B cell (primary cell): ENCODE data around the gene C9orf78. TPM values are rescaled to one million over a fixed set of nuclear protein-coding genes. Genes with fewer than 3 reads are reported as not detected.

Experiments used
- ATAC-seq: fragments of 200-7000 bp; cut with Tn5 transposase; one replicate; pipeline ENCODE4 v1.10.0; 2021; ENCODE audit warnings: low read depth, mild to moderate bottlenecking, moderate number of reproducible peaks, moderate library complexity
- CTCF ChIA-PET: fragments of 350-600 bp; sonication (Branson Sonifier 250); formaldehyde crosslinking; loops from one replicate; lab custom pipeline; 2021; ENCODE audit warnings: antibody characterized with exemption, inconsistent platforms; lab: Charles Lee
- POLR2A ChIA-PET: fragments of 350-600 bp; sonication (Branson Sonifier 250); formaldehyde crosslinking; loops from one replicate; lab custom pipeline; 2021; ENCODE audit warnings: antibody characterized with exemption; lab: Charles Lee
- DNase-seq: peaks from one replicate; pipeline ENCODE4 v3.0.0; 2013
- H2AFZ ChIP-seq: 2 replicates; pipeline ENCODE4 v1.6.1; 2012; ENCODE audit warnings: mild to moderate bottlenecking, low read depth, low read length; ENCODE audit not compliant: insufficient read depth, poor library complexity, severe bottlenecking
- H3K27ac ChIP-seq, 2 donors: 1 replicate in 1 of 2; 2 replicates in 1 of 2; pipeline ENCODE4 v1.5.1; 2012 to 2013; ENCODE audit warnings: low read length in 2 of 2, mild to moderate bottlenecking in 2 of 2, moderate library complexity in 1 of 2
- H3K27me3 ChIP-seq, 4 experiments: fragments of 200-600 bp in 1 of 4; sonication (generic) in 1 of 4; replicated peaks in 1 of 4; 1 replicate in 2 of 4; 2 replicates in 2 of 4; pipeline versions ENCODE4 v1.6.1 to v1.7.0; 2013 to 2016; ENCODE audit warnings: low read length in 3 of 4, mild to moderate bottlenecking in 2 of 4, mixed read lengths in 1 of 4, moderate library complexity in 1 of 4; ENCODE audit not compliant: insufficient read depth in 4 of 4, control insufficient read depth in 3 of 4; ENCODE audit errors: control extremely low read depth in 1 of 4
- H3K36me3 ChIP-seq, 2 experiments: replicated peaks in 1 of 2; 1 replicate in 1 of 2; 2 replicates in 1 of 2; pipeline versions ENCODE4 v1.6.1 to v1.7.1; 2013; ENCODE audit warnings: low read length in 1 of 2; ENCODE audit not compliant: insufficient read depth in 2 of 2, control insufficient read depth in 1 of 2; ENCODE audit errors: control extremely low read depth in 1 of 2, extremely low read depth in 1 of 2
- H3K4me1 ChIP-seq, 2 donors: fragments of 200-600 bp in 1 of 2; sonication (generic) in 1 of 2; 1 replicate in 1 of 2; 2 replicates in 1 of 2; pipeline versions ENCODE4 v1.5.1 to v1.6.1; 2013 to 2017; ENCODE audit warnings: low read length in 2 of 2; ENCODE audit not compliant: control insufficient read depth in 2 of 2, insufficient read depth in 2 of 2
- H3K4me2 ChIP-seq: replicated peaks from 2 replicates; pipeline ENCODE3; 2012; ENCODE audit warnings: mild to moderate bottlenecking, low read depth, low read length; ENCODE audit not compliant: poor library complexity, severe bottlenecking
- H3K4me3 ChIP-seq, 5 experiments: fragments of 200-600 bp in 1 of 5; sonication (generic) in 1 of 5; 1 replicate in 3 of 5; 2 replicates in 2 of 5; pipeline versions ENCODE4 v1.5.1 to v1.7.0; 2011 to 2016; ENCODE audit warnings: low read length in 4 of 5, mild to moderate bottlenecking in 4 of 5, low read depth in 2 of 5, control low read depth in 1 of 5, moderate library complexity in 1 of 5; ENCODE audit not compliant: insufficient read depth in 1 of 5; ENCODE audit errors: control extremely low read depth in 1 of 5, extremely low read depth in 1 of 5
- H3K79me2 ChIP-seq: fragments of 200-600 bp; sonication (generic); one replicate; pipeline ENCODE4 v1.6.0; 2016; ENCODE audit warnings: low read length; ENCODE audit not compliant: control insufficient read depth, insufficient read depth
- H3K9ac ChIP-seq: fragments of 200-600 bp; sonication (generic); 2 replicates; pipeline ENCODE4 v1.6.1; 2017; ENCODE audit warnings: mild to moderate bottlenecking, low read length, moderate library complexity
- H3K9me3 ChIP-seq, 3 donors: one replicate each; pipeline versions ENCODE4 v1.6.1 to v1.7.1; 2013; ENCODE audit warnings: low read length in 2 of 3; ENCODE audit not compliant: control insufficient read depth in 2 of 3, insufficient read depth in 1 of 3; ENCODE audit errors: control extremely low read depth in 1 of 3
- H4K20me1 ChIP-seq: 2 replicates; pipeline ENCODE4 v1.6.0; 2012; ENCODE audit warnings: mild to moderate bottlenecking, low read length; ENCODE audit not compliant: insufficient read depth, control insufficient read depth, poor library complexity, severe bottlenecking
- H3K27ac Mint-ChIP-seq: one replicate; pipeline ENCODE4 v1.8.0; 2021; ENCODE audit warnings: mixed read lengths
- H3K27me3 Mint-ChIP-seq: one replicate; pipeline ENCODE4 v1.8.0; 2021; ENCODE audit warnings: mixed read lengths
- H3K4me1 Mint-ChIP-seq: one replicate; pipeline ENCODE4 v1.8.0; 2021; ENCODE audit warnings: mixed read lengths
- H3K4me3 Mint-ChIP-seq: one replicate; pipeline ENCODE4 v1.8.0; 2021; ENCODE audit warnings: mixed read lengths
- H3K9me3 Mint-ChIP-seq: one replicate; pipeline ENCODE4 v1.8.0; 2022; ENCODE audit warnings: mixed read lengths; ENCODE audit not compliant: insufficient read depth
- CTCF ChIP-seq: fragments of 200-600 bp; IDR thresholded peaks from one replicate; pipeline ENCODE4 v1.8.0; 2022; ENCODE audit warnings: antibody characterized with exemption, mild to moderate bottlenecking
- EZH2 ChIP-seq: IDR thresholded peaks from 2 replicates; pipeline ENCODE4 v1.6.1; 2012; ENCODE audit warnings: borderline replicate concordance, low read depth, mild to moderate bottlenecking, moderate library complexity, low read length; ENCODE audit not compliant: insufficient read depth, poor library complexity, severe bottlenecking
- WGBS: methylation state at CpG from one replicate; pipeline ENCODE4 v1.1.5; 2013; ENCODE audit warnings: missing lambda C conversion rate; ENCODE audit not compliant: insufficient coverage; 5-methylcytosine and 5-hydroxymethylcytosine counted together
- intact Hi-C: fragments of 100-400 bp; cut with micrococcal nuclease; formaldehyde crosslinking; loops from one replicate; pipeline ENCODE4 v1.10.0; 2022
- polyA plus RNA-seq: library from polyadenylated mRNA; depleted of rRNA; stranded (reverse); fragments of >200 nt; gene quantifications from 2 replicates; pipeline ENCODE4 v1.2.3, GENCODE V29; 2012
- total RNA-seq, 2 donors: library from RNA; stranded (reverse); fragments of 120-200 nt in 1 of 2; gene quantifications; 1 replicate in 1 of 2; 2 replicates in 1 of 2; pipeline versions ENCODE4 v1.2.3 to v1.2.4, GENCODE V29; 2013 to 2022

The C9orf78 gene
- total and polyA plus RNA-seq, 2 donors (not counting 1 experiment from before 2014, with no cell fraction given): 42.8 to 43.6 TPM

GRCh38 chr9:129794549-129794948 is 40.5 kb downstream of the C9orf78 start:
- TF ChIP-seq CTCF (no peak), EZH2 (no peak)
- H3K4me1 Mint-ChIP-seq: no peaks in the 10 kb centered on the region
- ATAC-seq (no peak), DNase-seq (no peak)
- H3K9ac ChIP-seq: no peak overlapping the region
- intact Hi-C loops: no loop called here
- no peak overlapping the region for H3K4me2 ChIP-seq
- H4K20me1 ChIP-seq: no peaks in the 10 kb centered on the region
- H3K4me3 Mint-ChIP-seq: no peak overlapping the region
- no peak overlapping the region for H2AFZ ChIP-seq
- H3K27ac ChIP-seq: no peak overlapping the region
- peaks cover 0 to 6% of the 10 kb centered on the region in 2 donors for H3K4me1 ChIP-seq
- no peaks in the 10 kb centered on the region for H3K9me3 ChIP-seq
- ChIA-PET CTCF (interaction anchor here (1.9 kb wide), 1 partner anchor 663 kb away, joined by 6 read pairs; no protein-coding TSS in a partner anchor), POLR2A (no interaction called here)
- no peaks in the 10 kb centered on the region for H3K9me3 Mint-ChIP-seq
- no peaks in the 10 kb centered on the region for H3K79me2 ChIP-seq
- H3K36me3 ChIP-seq: no peaks in the 10 kb centered on the region
- no peak overlapping the region for H3K27ac Mint-ChIP-seq
- WGBS: 91% methylated on average over 8 of the region's 8 CpGs
- H3K27me3 Mint-ChIP-seq: peaks cover 10% of the 10 kb centered on the region
- H3K4me3 ChIP-seq: no peak overlapping the region
- H3K27me3 ChIP-seq: peaks cover 0 to 10% (median 0%) of the 10 kb centered on the region in 4 experiments

DNA sequence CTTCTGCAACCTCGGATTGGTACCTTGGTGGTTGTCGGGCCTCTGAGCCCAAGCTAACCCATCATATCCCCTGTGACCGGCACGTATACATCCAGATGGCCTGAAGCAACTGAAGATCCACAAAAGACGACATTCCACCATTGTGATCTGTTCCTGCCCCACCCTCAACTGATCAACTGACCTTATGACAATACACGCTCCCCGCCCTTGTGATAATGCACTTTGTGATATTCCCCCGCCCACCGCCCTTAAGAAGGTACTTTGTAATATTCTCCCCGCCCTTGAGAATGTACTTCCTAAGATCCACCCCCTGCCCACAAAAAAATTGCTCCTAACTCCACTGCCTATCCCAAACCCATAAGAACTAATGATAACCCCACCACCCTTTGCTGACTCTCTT is 48.6 kb downstream of the C9orf78 start:
- no peaks in the 10 kb centered on the region for H3K9me3 ChIP-seq
- no peak overlapping the region for H3K4me3 Mint-ChIP-seq
- H3K27ac Mint-ChIP-seq: no peak overlapping the region
- no peak for DNase-seq
- H3K27me3 Mint-ChIP-seq: peaks cover 24% of the 10 kb centered on the region
- H3K4me1 Mint-ChIP-seq: no peaks in the 10 kb centered on the region
- H3K9ac ChIP-seq: no peak overlapping the region
- H3K4me1 ChIP-seq: peaks cover 0 to 6% of the 10 kb centered on the region in 2 donors
- POLR2A ChIA-PET: no interaction called here
- no peaks in the 10 kb centered on the region for H3K79me2 ChIP-seq
- CTCF ChIA-PET: interaction anchor here (0.6 to 6.3 kb wide), 6 partner anchors 48 to 899 kb away, joined by 3 to 67 read pairs (median 4); partner anchors contain the start of gene NTMT1
- WGBS: 92% methylated on average over 10 of the region's 10 CpGs
- H3K4me3 ChIP-seq: no peak overlapping the region
- H3K36me3 ChIP-seq: no peaks in the 10 kb centered on the region
- H3K9me3 Mint-ChIP-seq: no peaks in the 10 kb centered on the region
- H4K20me1 ChIP-seq: no peaks in the 10 kb centered on the region
- no peak for ATAC-seq
- H2AFZ ChIP-seq: no peak overlapping the region
- H3K27ac ChIP-seq: no peak overlapping the region
- TF ChIP-seq CTCF: no peak
- TF ChIP-seq EZH2: no peak
- peaks cover 0 to 13% (median 0%) of the 10 kb centered on the region in 4 experiments for H3K27me3 ChIP-seq
- intact Hi-C loops: no loop called here
- H3K4me2 ChIP-seq: no peak overlapping the region
